BJ (cell line): ENCODE results near the gene SLIT3. TPM values are rescaled to one million over a fixed set of nuclear protein-coding genes. Genes with fewer than 3 reads are reported as not detected.
"Not testable (repeated sequence)": the region's sequence is repeated elsewhere in the genome, so short reads cannot be mapped to it uniquely, and the experiment has no call there.

ENCODE experiments used
- CTCF ChIA-PET: fragments of 350-600 bp; formaldehyde crosslinking; extraction: SDS; loops from one replicate; lab custom pipeline; 2021; ENCODE audit warnings: antibody characterized with exemption, inconsistent platforms; lab: Yijun Ruan, JAX
- POLR2A ChIA-PET: fragments of 300-600 bp; sonication (Branson Sonifier 250); formaldehyde crosslinking; extraction: SDS; loops from one replicate; lab custom pipeline; 2021; ENCODE audit warnings: antibody characterized with exemption; lab: Charles Lee
- DNase-seq: peaks from one replicate; pipeline ENCODE4 v3.0.0-alpha.2; 2011; ENCODE audit warnings: low read depth
- H3K27me3 ChIP-seq: 2 replicates; pipeline ENCODE4 v1.6.0; 2011; ENCODE audit warnings: low read length; ENCODE audit not compliant: control insufficient read depth, insufficient read depth
- H3K36me3 ChIP-seq: 2 replicates; pipeline ENCODE4 v1.5.1; 2011; ENCODE audit warnings: low read length; ENCODE audit not compliant: control insufficient read depth, insufficient read depth
- H3K4me3 ChIP-seq: 2 replicates; pipeline ENCODE4 v1.5.1; 2011; ENCODE audit warnings: low read depth, mild to moderate bottlenecking, control low read depth, low read length
- polyA plus RNA-seq: library from polyadenylated mRNA; depleted of rRNA; stranded (reverse); fragments of >200 nt; gene quantifications from 2 replicates; pipeline ENCODE4 v1.2.3, GENCODE V29; 2011
- TF ChIP-seq, protein P1 (sequence below): IDR thresholded peaks from 2 replicates; pipeline ENCODE4 v1.5.1; 2011; ENCODE audit warnings: low read depth, mild to moderate bottlenecking, control low read depth, inconsistent platforms, low read length, moderate library complexity; ENCODE audit not compliant: insufficient read depth

Gene SLIT3
- polyA plus RNA-seq, 1 experiment: 26.8 TPM

DNA sequence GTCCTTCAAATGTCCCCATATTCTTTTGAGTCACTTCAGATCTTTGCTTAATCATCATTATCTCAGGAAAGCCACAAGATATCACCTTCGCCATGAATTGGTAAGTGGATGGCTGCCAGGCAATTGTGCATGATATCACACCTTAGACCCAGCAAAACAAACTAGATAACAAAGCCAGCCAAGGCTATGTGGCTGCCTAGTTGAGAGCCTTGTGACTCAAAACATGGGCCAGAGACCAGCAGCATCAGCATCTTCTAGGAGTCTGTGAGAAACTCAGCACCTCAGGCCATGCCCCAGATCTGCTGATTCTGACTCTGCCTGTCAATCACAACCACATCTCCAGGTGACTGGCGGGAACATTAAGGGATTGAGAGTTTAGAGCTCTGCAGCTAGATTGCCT is 82.8 kb downstream of the SLIT3 start:
- ChIA-PET POLR2A (no interaction called here), CTCF (no interaction called here)
- Histone ChIP-seq H3K27me3 (peaks cover 3% of the 10 kb centered on the region), H3K36me3 (no peaks in the 10 kb centered on the region; the same call in 1 of the 2 replicates), H3K4me3 (no peak overlapping the region)
- no peak for DNase-seq
- TF ChIP-seq, protein P1, sequence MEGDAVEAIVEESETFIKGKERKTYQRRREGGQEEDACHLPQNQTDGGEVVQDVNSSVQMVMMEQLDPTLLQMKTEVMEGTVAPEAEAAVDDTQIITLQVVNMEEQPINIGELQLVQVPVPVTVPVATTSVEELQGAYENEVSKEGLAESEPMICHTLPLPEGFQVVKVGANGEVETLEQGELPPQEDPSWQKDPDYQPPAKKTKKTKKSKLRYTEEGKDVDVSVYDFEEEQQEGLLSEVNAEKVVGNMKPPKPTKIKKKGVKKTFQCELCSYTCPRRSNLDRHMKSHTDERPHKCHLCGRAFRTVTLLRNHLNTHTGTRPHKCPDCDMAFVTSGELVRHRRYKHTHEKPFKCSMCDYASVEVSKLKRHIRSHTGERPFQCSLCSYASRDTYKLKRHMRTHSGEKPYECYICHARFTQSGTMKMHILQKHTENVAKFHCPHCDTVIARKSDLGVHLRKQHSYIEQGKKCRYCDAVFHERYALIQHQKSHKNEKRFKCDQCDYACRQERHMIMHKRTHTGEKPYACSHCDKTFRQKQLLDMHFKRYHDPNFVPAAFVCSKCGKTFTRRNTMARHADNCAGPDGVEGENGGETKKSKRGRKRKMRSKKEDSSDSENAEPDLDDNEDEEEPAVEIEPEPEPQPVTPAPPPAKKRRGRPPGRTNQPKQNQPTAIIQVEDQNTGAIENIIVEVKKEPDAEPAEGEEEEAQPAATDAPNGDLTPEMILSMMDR: no peak

GRCh38 chr5:169216866-169217265 is 84.1 kb downstream of the SLIT3 start:
- Histone ChIP-seq H3K36me3 (no peaks in the 10 kb centered on the region; the same call in 1 of the 2 replicates), H3K4me3 (no peak overlapping the region), H3K27me3 (peaks cover 3% of the 10 kb centered on the region)
- no peak for DNase-seq
- TF ChIP-seq, protein P1: no peak
- CTCF ChIA-PET: no interaction called here
- POLR2A ChIA-PET: no interaction called here

DNA sequence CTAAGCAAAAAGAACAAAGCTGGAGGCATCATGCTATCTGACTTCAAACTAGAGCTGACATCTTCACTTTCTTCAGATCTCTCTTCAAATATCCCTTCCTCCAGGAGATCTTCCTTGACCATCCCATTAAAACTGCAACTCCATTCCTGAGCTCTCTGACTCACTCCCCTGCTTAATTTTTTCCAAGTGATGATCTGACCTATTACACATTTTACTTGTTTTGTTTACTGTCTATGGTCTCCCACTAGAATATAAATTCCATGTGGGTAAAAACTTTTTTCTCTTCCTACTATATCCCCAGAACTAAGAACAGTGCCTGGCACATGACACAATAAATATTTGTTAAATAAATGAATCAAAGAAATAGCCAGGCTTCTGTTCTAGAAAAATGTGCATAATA is 87.5 kb downstream of the SLIT3 start:
- H3K27me3 ChIP-seq: peaks cover 3% of the 10 kb centered on the region
- H3K36me3 ChIP-seq: no peaks in the 10 kb centered on the region
- ChIA-PET CTCF (interaction anchor here (1.3 kb wide), 1 partner anchor 89 kb away, joined by 4 read pairs; no protein-coding TSS in a partner anchor), POLR2A (interaction anchor here (0.9 kb wide), 1 partner anchor 53 kb away, joined by 3 read pairs; no protein-coding TSS in a partner anchor)
- TF ChIP-seq, protein P1: no peak
- DNase-seq: peak; percentile 64
- H3K4me3 ChIP-seq: no peak overlapping the region

- H3K27me3 ChIP-seq, POLR2A ChIA-PET, H3K36me3 ChIP-seq, H3K4me3 ChIP-seq, DNase-seq, CTCF ChIA-PET: not testable (repeated sequence)
These were observed 89.2 kb downstream of the SLIT3 start for GRCh38 chr5:169211761-169212160.

DNA sequence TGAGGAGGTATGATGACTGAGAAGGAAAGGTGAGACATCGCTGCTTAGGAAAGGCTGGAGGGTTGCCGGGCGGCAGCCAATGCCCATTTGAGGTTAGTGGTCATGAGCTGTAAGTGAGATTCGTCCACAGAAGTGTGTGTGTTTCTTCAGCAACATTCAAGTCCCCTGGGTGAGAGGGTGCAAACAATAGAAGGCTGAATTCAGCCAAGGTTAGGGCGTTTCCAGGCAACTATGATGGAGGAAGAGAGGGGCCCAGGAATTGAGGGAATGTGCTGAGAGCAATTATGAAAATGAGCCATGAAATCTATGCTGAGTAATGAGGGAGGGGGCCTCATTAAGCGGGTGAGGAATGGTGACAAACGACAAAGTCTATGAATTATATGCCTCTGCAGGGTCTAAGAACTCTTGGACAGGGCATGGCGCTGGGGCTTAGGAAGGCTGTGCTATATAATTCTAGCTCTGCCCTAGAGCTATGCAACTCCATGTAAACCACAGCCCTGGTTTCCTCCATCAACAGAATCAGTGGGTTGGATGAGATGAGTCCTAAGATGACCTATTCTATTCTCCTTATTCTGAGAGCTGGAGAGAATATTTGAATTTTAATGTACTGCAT is 96.0 kb downstream of the SLIT3 start:
- H3K27me3 ChIP-seq: no peaks in the 10 kb centered on the region
- TF ChIP-seq, protein P1: no peak
- H3K4me3 ChIP-seq: no peak overlapping the region
- H3K36me3 ChIP-seq: no peaks in the 10 kb centered on the region
- no peak for DNase-seq
- ChIA-PET CTCF (no interaction called here), POLR2A (no interaction called here)

DNA sequence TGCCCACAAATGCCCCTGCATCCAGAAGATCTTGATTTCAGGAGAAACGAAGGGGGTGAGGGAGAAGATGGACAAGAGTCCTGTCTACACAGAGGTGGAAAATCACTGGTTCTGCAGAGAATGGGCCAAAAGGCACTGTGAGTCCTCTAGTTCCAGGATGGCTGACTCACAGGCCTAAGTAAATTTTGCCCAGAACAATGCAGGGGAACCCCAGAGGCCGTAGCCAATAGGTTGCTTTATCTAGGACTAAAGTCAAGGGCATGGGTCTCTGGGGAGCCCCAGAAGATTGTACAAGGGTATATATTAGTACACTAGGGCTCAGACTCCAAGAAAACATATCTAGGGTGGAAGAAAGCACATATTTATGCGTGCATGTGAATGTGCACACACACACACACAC is 98.0 kb downstream of the SLIT3 start:
- H3K36me3 ChIP-seq: no peaks in the 10 kb centered on the region
- H3K4me3 ChIP-seq: no peak overlapping the region
- ChIA-PET POLR2A (no interaction called here), CTCF (interaction anchor here (0.7 kb wide), 1 partner anchor 21 kb away, joined by 3 read pairs; no protein-coding TSS in a partner anchor)
- H3K27me3 ChIP-seq: no peaks in the 10 kb centered on the region
- TF ChIP-seq, protein P1: no peak
- no peak for DNase-seq
